Measurements from ENCODE around the gene TSPAN9. TPM values are rescaled to one million over a fixed set of nuclear protein-coding genes. Genes with fewer than 3 reads are reported as not detected.

The TSPAN9 gene
- total RNA-seq, 1 experiment from 2014 or later: 9.6 TPM

- Histone ChIP-seq H3F3A (ENCODE audit: insufficient read depth, low read depth) (peaks cover 16% of the 10 kb centered on the region; the same call in 1 of the 2 replicates), H3K36me3 (ENCODE audit: low read depth) (no peaks in the 10 kb centered on the region), H3K27ac (no peak overlapping the region), H3K4me3 (no peak overlapping the region), H4K20me1 (ENCODE audit: insufficient read depth) (no peaks in the 10 kb centered on the region), H3K79me2 (ENCODE audit: low read depth) (no peaks in the 10 kb centered on the region), H3K9me3 (ENCODE audit: insufficient read depth, low read depth) (no peaks in the 10 kb centered on the region), H2AFZ (no peak overlapping the region), H3K4me2 (no peak overlapping the region), H3K27me3 (ENCODE audit: insufficient read depth, low read depth) (peaks cover 9% of the 10 kb centered on the region; the same call in 1 of the 2 replicates), H3K4me1 (replicated peaks; ENCODE audit: insufficient read depth) (peaks cover 53% of the 10 kb centered on the region), H3K9me2 (ENCODE audit: insufficient read depth) (no peaks in the 10 kb centered on the region)
- TF ChIP-seq, protein P1, sequence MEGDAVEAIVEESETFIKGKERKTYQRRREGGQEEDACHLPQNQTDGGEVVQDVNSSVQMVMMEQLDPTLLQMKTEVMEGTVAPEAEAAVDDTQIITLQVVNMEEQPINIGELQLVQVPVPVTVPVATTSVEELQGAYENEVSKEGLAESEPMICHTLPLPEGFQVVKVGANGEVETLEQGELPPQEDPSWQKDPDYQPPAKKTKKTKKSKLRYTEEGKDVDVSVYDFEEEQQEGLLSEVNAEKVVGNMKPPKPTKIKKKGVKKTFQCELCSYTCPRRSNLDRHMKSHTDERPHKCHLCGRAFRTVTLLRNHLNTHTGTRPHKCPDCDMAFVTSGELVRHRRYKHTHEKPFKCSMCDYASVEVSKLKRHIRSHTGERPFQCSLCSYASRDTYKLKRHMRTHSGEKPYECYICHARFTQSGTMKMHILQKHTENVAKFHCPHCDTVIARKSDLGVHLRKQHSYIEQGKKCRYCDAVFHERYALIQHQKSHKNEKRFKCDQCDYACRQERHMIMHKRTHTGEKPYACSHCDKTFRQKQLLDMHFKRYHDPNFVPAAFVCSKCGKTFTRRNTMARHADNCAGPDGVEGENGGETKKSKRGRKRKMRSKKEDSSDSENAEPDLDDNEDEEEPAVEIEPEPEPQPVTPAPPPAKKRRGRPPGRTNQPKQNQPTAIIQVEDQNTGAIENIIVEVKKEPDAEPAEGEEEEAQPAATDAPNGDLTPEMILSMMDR (conservative IDR thresholded peaks at IDR 0.05): no peak
- no peak for TF ChIP-seq EZH2 (IDR thresholded peaks at IDR 0.05; ENCODE audit: low read depth)
- CTCF ChIA-PET: interaction anchor here (1.1 kb wide), 1 partner anchor 17 kb away, joined by 5 read pairs; no protein-coding TSS in a partner anchor
- intact Hi-C loops (cut with micrococcal nuclease; ENCODE audit: unreplicated experiment): no loop called here
- POLR2A ChIA-PET (ENCODE audit: unreplicated experiment): no interaction called here
- peak in 1 of 2 experiments; percentile 67 for DNase-seq
- no TSS peak for BruUV-seq (replicated peaks)
Observed at GRCh38 chr12:3317481-3317815, 240.3 kb downstream of the TSPAN9 start.

- Histone ChIP-seq H3K36me3 (ENCODE audit: low read depth) (no peaks in the 10 kb centered on the region), H3K4me1 (replicated peaks; ENCODE audit: insufficient read depth) (peaks cover 49% of the 10 kb centered on the region), H3K9me2 (ENCODE audit: insufficient read depth) (no peaks in the 10 kb centered on the region), H3K79me2 (ENCODE audit: low read depth) (no peaks in the 10 kb centered on the region), H3K4me3 (no peak overlapping the region), H3K27ac (no peak overlapping the region), H2AFZ (no peak overlapping the region), H3F3A (ENCODE audit: insufficient read depth, low read depth) (peaks cover 16% of the 10 kb centered on the region; the same call in 1 of the 2 replicates), H3K9me3 (ENCODE audit: insufficient read depth, low read depth) (no peaks in the 10 kb centered on the region), H3K27me3 (ENCODE audit: insufficient read depth, low read depth) (peaks cover 14% of the 10 kb centered on the region; the same call in 1 of the 2 replicates), H3K4me2 (no peak overlapping the region), H4K20me1 (ENCODE audit: insufficient read depth) (no peaks in the 10 kb centered on the region)
- intact Hi-C loops (cut with micrococcal nuclease; ENCODE audit: unreplicated experiment): no loop called here
- BruUV-seq (replicated peaks): no TSS peak
- CTCF ChIA-PET: no interaction called here
- DNase-seq: no peak
- POLR2A ChIA-PET (ENCODE audit: unreplicated experiment): no interaction called here
- TF ChIP-seq, protein P1 (conservative IDR thresholded peaks at IDR 0.05): no peak
- TF ChIP-seq EZH2 (IDR thresholded peaks at IDR 0.05; ENCODE audit: low read depth): no peak
Observed at GRCh38 chr12:3317841-3318501, 240.8 kb downstream of the TSPAN9 start.

DNA sequence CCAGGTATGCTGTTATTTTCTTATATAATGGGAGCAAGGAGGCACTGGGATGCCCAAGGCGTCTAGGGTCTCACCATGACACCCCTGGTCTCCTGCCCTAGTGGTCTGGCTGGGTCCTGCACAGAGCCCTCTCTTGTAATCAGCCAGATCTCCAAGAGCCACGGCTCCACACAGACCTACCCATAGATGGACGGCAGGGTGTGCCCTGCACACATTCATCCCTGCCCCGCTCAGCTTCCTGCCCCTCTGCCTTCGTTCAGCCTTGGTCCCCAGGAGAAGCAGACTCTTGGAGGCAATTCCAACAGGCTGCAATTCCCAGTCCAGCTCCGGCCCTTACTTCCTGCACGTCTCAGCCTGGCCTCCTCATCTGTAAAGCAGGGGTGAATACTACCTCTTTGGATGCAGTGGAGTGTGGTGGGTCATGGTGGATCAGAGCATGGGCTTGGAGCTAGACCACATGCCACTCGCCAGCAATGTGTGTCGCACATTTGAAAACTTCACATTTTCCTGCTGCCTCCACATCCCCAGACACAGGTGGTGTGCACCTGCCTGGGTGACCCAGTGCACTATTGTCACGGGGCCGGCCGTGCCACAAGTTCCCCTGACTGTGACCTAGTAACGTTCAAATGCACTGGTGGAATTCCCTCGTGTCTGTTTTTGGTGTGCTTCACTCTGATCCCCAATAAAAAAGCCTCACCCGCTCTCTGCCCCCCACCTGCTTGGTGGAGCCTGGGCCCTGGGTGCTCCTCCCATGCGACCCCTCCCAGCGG, 242.7 kb downstream of the TSPAN9 start:
- H2AFZ ChIP-seq: no peak overlapping the region
- H3K36me3 ChIP-seq (ENCODE audit: low read depth): no peaks in the 10 kb centered on the region
- no peaks in the 10 kb centered on the region for H3K9me2 ChIP-seq (ENCODE audit: insufficient read depth)
- peaks cover 12% of the 10 kb centered on the region; the same call in 1 of the 2 replicates for H3F3A ChIP-seq (ENCODE audit: insufficient read depth, low read depth)
- TF ChIP-seq, protein P1 (conservative IDR thresholded peaks at IDR 0.05): no peak
- no peak for TF ChIP-seq EZH2 (IDR thresholded peaks at IDR 0.05; ENCODE audit: low read depth)
- no peak for DNase-seq
- no peak overlapping the region for H3K4me2 ChIP-seq
- H4K20me1 ChIP-seq (ENCODE audit: insufficient read depth): no peaks in the 10 kb centered on the region
- no peaks in the 10 kb centered on the region for H3K79me2 ChIP-seq (ENCODE audit: low read depth)
- peaks cover 29% of the 10 kb centered on the region for H3K4me1 ChIP-seq (replicated peaks; ENCODE audit: insufficient read depth)
- POLR2A ChIA-PET (ENCODE audit: unreplicated experiment): no interaction called here
- BruUV-seq (replicated peaks): no TSS peak
- H3K4me3 ChIP-seq: no peak overlapping the region
- H3K9me3 ChIP-seq (ENCODE audit: insufficient read depth, low read depth): no peaks in the 10 kb centered on the region
- H3K27me3 ChIP-seq (ENCODE audit: insufficient read depth, low read depth): peaks cover 33% of the 10 kb centered on the region; the same call in 1 of the 2 replicates
- CTCF ChIA-PET: no interaction called here
- no peak overlapping the region for H3K27ac ChIP-seq
- intact Hi-C loops (cut with micrococcal nuclease; ENCODE audit: unreplicated experiment): no loop called here
